ENCODE results near the gene THAP11. TPM values are rescaled to one million over a fixed set of nuclear protein-coding genes. Genes with fewer than 3 reads are reported as not detected.
A peak's percentile ranks its signal among the peaks of the same experiment; 100 is the strongest.

Gene THAP11
- total and polyA plus RNA-seq, 2 of the 13 experiments (the other 11 are each of a cell fraction or from before 2014, with no cell fraction given): 44.2 to 53.4 TPM

DNA sequence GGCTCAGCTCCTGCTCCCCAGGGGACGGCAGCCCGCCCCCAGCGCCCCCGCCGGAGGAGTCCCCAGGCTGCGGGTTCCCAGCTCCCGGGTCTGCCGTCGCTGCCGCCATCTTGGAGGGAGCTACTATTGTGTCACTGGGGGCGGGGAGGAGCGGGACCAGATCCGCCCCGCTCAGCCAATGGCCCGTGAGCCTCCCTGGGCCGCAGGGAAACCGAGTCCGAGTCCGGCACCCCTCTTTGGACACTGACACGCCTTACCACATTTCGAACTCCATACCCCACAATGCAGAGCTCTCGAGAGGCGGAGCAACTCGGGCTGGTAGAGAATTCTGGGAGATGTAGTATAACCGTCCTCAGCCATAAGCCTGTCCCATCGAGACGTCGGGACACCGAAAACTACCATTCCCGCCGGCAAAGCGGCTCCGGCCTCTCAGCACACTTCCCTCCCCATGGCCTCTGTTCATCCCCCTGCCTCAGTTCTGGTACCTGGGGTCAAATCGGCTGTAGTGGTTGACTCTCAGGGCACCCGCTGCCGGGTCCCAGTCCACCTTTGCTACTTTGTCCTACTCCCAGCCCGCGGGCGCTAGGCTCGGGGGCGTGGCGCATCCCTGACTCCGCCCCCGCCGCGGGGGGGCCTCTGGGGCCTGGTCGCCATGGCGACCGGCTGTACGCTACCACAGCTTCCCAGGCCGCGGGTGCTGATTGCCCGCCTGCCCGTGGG lies 35.5 kb upstream of the THAP11 start, which contains the start of the genes RANBP10 and TSNAXIP1 (continued):
- peak; percentile 84 for TF ChIP-seq HOXA3 (CRISPR knock-in tag; IDR thresholded peaks at IDR 0.05)
- TF ChIP-seq DMAP1 (CRISPR knock-in tag; IDR thresholded peaks at IDR 0.05): peak; percentile 65; the same call in 1 of the 2 replicates
- TF ChIP-seq ZSCAN22 (CRISPR knock-in tag; IDR thresholded peaks at IDR 0.05): no peak
- TF ChIP-seq AGO1 (IDR thresholded peaks at IDR 0.05; ENCODE audit: low read depth, low read length, poor library complexity, severe bottlenecking): no peak
- TF ChIP-seq, protein P1, sequence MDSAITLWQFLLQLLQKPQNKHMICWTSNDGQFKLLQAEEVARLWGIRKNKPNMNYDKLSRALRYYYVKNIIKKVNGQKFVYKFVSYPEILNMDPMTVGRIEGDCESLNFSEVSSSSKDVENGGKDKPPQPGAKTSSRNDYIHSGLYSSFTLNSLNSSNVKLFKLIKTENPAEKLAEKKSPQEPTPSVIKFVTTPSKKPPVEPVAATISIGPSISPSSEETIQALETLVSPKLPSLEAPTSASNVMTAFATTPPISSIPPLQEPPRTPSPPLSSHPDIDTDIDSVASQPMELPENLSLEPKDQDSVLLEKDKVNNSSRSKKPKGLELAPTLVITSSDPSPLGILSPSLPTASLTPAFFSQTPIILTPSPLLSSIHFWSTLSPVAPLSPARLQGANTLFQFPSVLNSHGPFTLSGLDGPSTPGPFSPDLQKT (CRISPR knock-in tag; IDR thresholded peaks at IDR 0.05; ENCODE audit: borderline replicate concordance): no peak; the same call in 1 of the 2 replicates
- peak; percentile 54; the same call in 1 of the 2 replicates for TF ChIP-seq SIN3B (IDR thresholded peaks at IDR 0.05; ENCODE audit: low read length)
- TF ChIP-seq ZNF441 (CRISPR knock-in tag; IDR thresholded peaks at IDR 0.05; ENCODE audit: borderline replicate concordance): no peak; the same call in 1 of the 2 replicates
- no peak for TF ChIP-seq ZNF530 (CRISPR knock-in tag; IDR thresholded peaks at IDR 0.05; ENCODE audit: low read depth)
- no peak for TF ChIP-seq ZKSCAN5 (CRISPR knock-in tag; IDR thresholded peaks at IDR 0.05)
- TF ChIP-seq, protein P2, sequence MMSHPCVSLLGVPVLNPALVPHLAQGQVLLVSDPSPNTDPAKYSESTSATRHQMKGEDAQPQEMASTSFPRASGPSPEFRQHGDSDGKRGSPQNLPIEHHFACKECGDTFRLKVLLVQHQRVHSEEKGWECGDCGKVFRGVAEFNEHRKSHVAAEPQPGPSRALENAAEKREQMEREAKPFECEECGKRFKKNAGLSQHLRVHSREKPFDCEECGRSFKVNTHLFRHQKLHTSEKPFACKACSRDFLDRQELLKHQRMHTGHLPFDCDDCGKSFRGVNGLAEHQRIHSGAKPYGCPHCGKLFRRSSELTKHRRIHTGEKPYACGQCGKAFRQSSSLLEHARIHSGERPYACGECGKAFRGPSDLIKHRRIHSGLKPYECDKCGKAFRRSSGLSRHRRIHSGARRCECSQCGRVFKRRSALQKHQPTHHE (CRISPR knock-in tag; IDR thresholded peaks at IDR 0.05; ENCODE audit: borderline replicate concordance): peak; percentile 24
- no peak; the same call in 1 of the 2 replicates for TF ChIP-seq MXD4 (CRISPR knock-in tag; IDR thresholded peaks at IDR 0.05)
- no peak for TF ChIP-seq FOXK2 (IDR thresholded peaks at IDR 0.05)
- TF ChIP-seq, protein P3, sequence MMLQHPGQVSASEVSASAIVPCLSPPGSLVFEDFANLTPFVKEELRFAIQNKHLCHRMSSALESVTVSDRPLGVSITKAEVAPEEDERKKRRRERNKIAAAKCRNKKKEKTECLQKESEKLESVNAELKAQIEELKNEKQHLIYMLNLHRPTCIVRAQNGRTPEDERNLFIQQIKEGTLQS (CRISPR knock-in tag; IDR thresholded peaks at IDR 0.05): peak; percentile 55; the same call in 1 of the 2 replicates
- TF ChIP-seq, protein P4, sequence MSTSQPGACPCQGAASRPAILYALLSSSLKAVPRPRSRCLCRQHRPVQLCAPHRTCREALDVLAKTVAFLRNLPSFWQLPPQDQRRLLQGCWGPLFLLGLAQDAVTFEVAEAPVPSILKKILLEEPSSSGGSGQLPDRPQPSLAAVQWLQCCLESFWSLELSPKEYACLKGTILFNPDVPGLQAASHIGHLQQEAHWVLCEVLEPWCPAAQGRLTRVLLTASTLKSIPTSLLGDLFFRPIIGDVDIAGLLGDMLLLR (CRISPR knock-in tag; IDR thresholded peaks at IDR 0.05): no peak
- no peak for TF ChIP-seq ZNF589 (CRISPR knock-in tag; conservative IDR thresholded peaks at IDR 0.05)
- TF ChIP-seq, protein P5, sequence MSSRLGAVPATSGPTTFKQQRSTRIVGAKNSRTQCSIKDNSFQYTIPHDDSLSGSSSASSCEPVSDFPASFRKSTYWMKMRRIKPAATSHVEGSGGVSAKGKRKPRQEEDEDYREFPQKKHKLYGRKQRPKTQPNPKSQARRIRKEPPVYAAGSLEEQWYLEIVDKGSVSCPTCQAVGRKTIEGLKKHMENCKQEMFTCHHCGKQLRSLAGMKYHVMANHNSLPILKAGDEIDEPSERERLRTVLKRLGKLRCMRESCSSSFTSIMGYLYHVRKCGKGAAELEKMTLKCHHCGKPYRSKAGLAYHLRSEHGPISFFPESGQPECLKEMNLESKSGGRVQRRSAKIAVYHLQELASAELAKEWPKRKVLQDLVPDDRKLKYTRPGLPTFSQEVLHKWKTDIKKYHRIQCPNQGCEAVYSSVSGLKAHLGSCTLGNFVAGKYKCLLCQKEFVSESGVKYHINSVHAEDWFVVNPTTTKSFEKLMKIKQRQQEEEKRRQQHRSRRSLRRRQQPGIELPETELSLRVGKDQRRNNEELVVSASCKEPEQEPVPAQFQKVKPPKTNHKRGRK (CRISPR knock-in tag; IDR thresholded peaks at IDR 0.05): no peak
- 0 out of 2 replicates have a peak, but pooled peaks have one; percentile 17 for TF ChIP-seq PPARG (CRISPR knock-in tag; conservative IDR thresholded peaks at IDR 0.05)
- peak; percentile 60 for TF ChIP-seq ZNF335 (CRISPR knock-in tag; IDR thresholded peaks at IDR 0.05)
- no peak for TF ChIP-seq JUNB (CRISPR knock-in tag; IDR thresholded peaks at IDR 0.05; ENCODE audit: borderline replicate concordance)
- TF ChIP-seq ZNF124 (CRISPR knock-in tag; IDR thresholded peaks at IDR 0.05): peak; percentile 32; the same call in 1 of the 2 replicates
- no peak for TF ChIP-seq MAFG (CRISPR knock-in tag; IDR thresholded peaks at IDR 0.05)

Data from HepG2 (cell line).